K562 (cell line): Measurements from ENCODE around the gene SLX4IP. TPM values are rescaled to one million over a fixed set of nuclear protein-coding genes. Genes with fewer than 3 reads are reported as not detected.

Source experiments
- ATAC-seq: fragments of 200-7000 bp; cut with Tn5 transposase; 3 replicates; pipeline ENCODE4 v1.9.1; 2020; ENCODE audit warnings: moderate library complexity
- BruUV-seq: library from RNA; stranded (reverse); fragments of 400-500 nt; replicated peaks from 2 replicates; lab custom pipeline; 2021; lab: Mats Ljungman, UMichigan
- CTCF ChIA-PET: fragments of 300-600 bp; formaldehyde crosslinking; extraction: SDS; loops from one replicate; lab custom pipeline; 2021; ENCODE audit warnings: low intra/inter-chr PET ratio; lab: Yijun Ruan, JAX
- POLR2A ChIA-PET: fragments of 300-600, 350-650 bp; sonication (Branson Sonifier 250); formaldehyde crosslinking; extraction: SDS; loops from one replicate; lab custom pipeline; 2021; ENCODE audit warnings: antibody characterized with exemption, inconsistent platforms; lab: Yijun Ruan, JAX
- DNase-seq, 4 experiments: peaks; one replicate each; pipeline versions ENCODE4 v3.0.0 to v3.0.0-alpha.2; 2011 to 2018; ENCODE audit warnings: low spot score in 3 of 4, mixed read lengths in 3 of 4; ENCODE audit errors: extremely low read depth in 1 of 4
- FAIRE-seq: peaks from 2 replicates; lab custom pipeline; 2011; peaks lifted over from hg19 to GRCh38; lab: Jason Lieb, UNC
- H2AFZ ChIP-seq: 2 replicates; pipeline ENCODE4 v1.6.0; 2011; ENCODE audit warnings: low read depth, low read length, control low read depth, inconsistent platforms
- H3K27ac ChIP-seq: fragments of 200-600 bp; 3 replicates; pipeline ENCODE4 v1.8.0; 2011; ENCODE audit warnings: low read depth, mild to moderate bottlenecking, control low read depth, inconsistent platforms, low read length, moderate library complexity, mixed read lengths; ENCODE audit errors: extremely low read depth
- H3K27me3 ChIP-seq, 2 experiments: fragments of 300-600 bp in 1 of 2; 2 replicates in 1 of 2; 3 replicates in 1 of 2; pipeline versions ENCODE4 v1.6.0 to v1.8.0; 2011; ENCODE audit warnings: inconsistent platforms in 2 of 2, low read length in 2 of 2, mild to moderate bottlenecking in 1 of 2, mixed read lengths in 1 of 2, moderate library complexity in 1 of 2; ENCODE audit not compliant: control insufficient read depth in 2 of 2, insufficient read depth in 2 of 2
- H3K36me3 ChIP-seq: fragments of 300-600 bp; 3 replicates; pipeline ENCODE4 v1.8.0; 2011; ENCODE audit warnings: mild to moderate bottlenecking, low read length, inconsistent platforms; ENCODE audit not compliant: control insufficient read depth, insufficient read depth
- H3K4me1 ChIP-seq, 2 experiments: fragments of 200-600 bp in 1 of 2; replicated peaks in 1 of 2; 2 replicates in 1 of 2; 3 replicates in 1 of 2; pipeline versions ENCODE4 v1.5.1 to v1.8.0; 2011; ENCODE audit warnings: inconsistent platforms in 2 of 2, low read length in 2 of 2, mild to moderate bottlenecking in 1 of 2, mixed read lengths in 1 of 2, moderate library complexity in 1 of 2; ENCODE audit not compliant: control insufficient read depth in 2 of 2, insufficient read depth in 2 of 2
- H3K4me2 ChIP-seq: 2 replicates; pipeline ENCODE4 v1.6.1; 2011; ENCODE audit warnings: low read length, control low read depth, inconsistent platforms, mixed read lengths; ENCODE audit not compliant: insufficient read depth
- H3K4me3 ChIP-seq: fragments of 200-600 bp; sonication (generic), shearing (Covaris generic); 2 replicates; pipeline ENCODE4 v1.5.1; 2016; ENCODE audit warnings: control low read depth, inconsistent platforms
- H3K79me2 ChIP-seq: fragments of 200-600 bp; 3 replicates; pipeline ENCODE4 v1.8.0; 2011; ENCODE audit warnings: low read length, inconsistent platforms; ENCODE audit not compliant: control insufficient read depth, insufficient read depth
- H3K9ac ChIP-seq, 2 experiments: 2 replicates each; pipeline versions ENCODE4 v1.6.0 to v1.6.1; 2011; ENCODE audit warnings: low read depth in 2 of 2, low read length in 2 of 2, control low read depth in 1 of 2, inconsistent platforms in 1 of 2, mild to moderate bottlenecking in 1 of 2, mixed read lengths in 1 of 2; ENCODE audit not compliant: insufficient read depth in 1 of 2
- H3K9me1 ChIP-seq: one replicate; pipeline ENCODE4 v1.6.0; 2011; ENCODE audit warnings: inconsistent platforms, mild to moderate bottlenecking, low read length, moderate library complexity; ENCODE audit not compliant: control insufficient read depth, insufficient read depth
- H3K9me3 ChIP-seq: replicated peaks from 2 replicates; pipeline ENCODE4 v1.5.1; 2011; ENCODE audit warnings: low read depth, low read length, inconsistent platforms; ENCODE audit not compliant: control insufficient read depth, insufficient read depth
- H4K20me1 ChIP-seq: replicated peaks from 2 replicates; pipeline ENCODE4 v1.6.1; 2011; ENCODE audit warnings: low read length, inconsistent platforms, mixed read lengths; ENCODE audit not compliant: control insufficient read depth, insufficient read depth
- CBX1 ChIP-seq: sonication (generic); IDR thresholded peaks from 2 replicates; pipeline ENCODE4 v1.6.1; 2016; ENCODE audit warnings: antibody characterized with exemption, low read depth, mild to moderate bottlenecking
- CHD7 ChIP-seq: fragments of 200-600 bp; sonication (generic); IDR thresholded peaks from one replicate; pipeline ENCODE4 v1.6.1; 2012; ENCODE audit warnings: mild to moderate bottlenecking, low read depth, low read length, inconsistent platforms
- HNRNPLL ChIP-seq: fragments of 200-400 bp; formaldehyde crosslinking; IDR thresholded peaks from 2 replicates; pipeline ENCODE4 v1.6.1; 2017; ENCODE audit warnings: low read length, low read depth, mild to moderate bottlenecking; ENCODE audit not compliant: poor library complexity, severe bottlenecking
- IRF9 ChIP-seq: fragments of 450-650 bp; IDR thresholded peaks from 2 replicates; pipeline ENCODE4 v1.6.1; 2016; ENCODE audit warnings: missing biosample characterization, missing genetic modification characterization
- NFIC ChIP-seq: fragments of 450-650 bp; IDR thresholded peaks from 2 replicates; pipeline ENCODE4 v1.6.1; 2017; ENCODE audit warnings: mild to moderate bottlenecking, inconsistent platforms
- SRF ChIP-seq, 2 experiments: fragments of 250-450, 450-650 bp in 1 of 2; sonication (Bioruptor Pico) in 1 of 2; sonication (generic) in 1 of 2; formaldehyde crosslinking; IDR thresholded peaks; 2 replicates each; pipeline versions ENCODE4 v1.5.0 to v1.5.1; 2020 to 2022; ENCODE audit warnings: mild to moderate bottlenecking in 1 of 2, missing genetic modification reagents in 1 of 2
- ZNF449 ChIP-seq: fragments of 250-450 bp; sonication (Bioruptor Pico); IDR thresholded peaks from 2 replicates; pipeline ENCODE4 v1.8.0; 2022; ENCODE audit warnings: moderate library complexity, mild to moderate bottlenecking, inconsistent platforms
- WGBS: fragments of 100-300 bp; shearing (Covaris generic); methylation state at CpG from one replicate; pipeline ENCODE4 v1.1.6; 2016; ENCODE audit warnings: low coverage, mixed read lengths; ENCODE audit not compliant: insufficient coverage; ENCODE audit errors: missing lambda C conversion rate; 5-methylcytosine and 5-hydroxymethylcytosine counted together
- in situ Hi-C: fragments of 300-500 bp; cut with MboI; formaldehyde crosslinking; loops from 4 replicates; pipeline ENCODE4 v1.15.0; 2018; ENCODE audit warnings: inconsistent platforms, mixed read lengths
- intact Hi-C: fragments of 100-400 bp; cut with micrococcal nuclease; formaldehyde crosslinking; loops from 2 replicates; pipeline ENCODE4 v1.14.2; 2022
- polyA plus RNA-seq, 8 experiments: library from polyadenylated mRNA; depleted of rRNA in 4 of 8; stranded (reverse) in 5 of 8; unstranded in 3 of 8; fragments of >200 nt; fragmentation: Nextera tagmentation in 2 of 8; fragmentation: Illumina TruSeq in 1 of 8; extraction: Ambion mirVana in 2 of 8; extraction: Trizol in 1 of 8; gene quantifications; 2 replicates each; pipeline versions ENCODE4 v1.2.1 to v1.2.3, GENCODE V29; 2011 to 2014; ENCODE audit warnings: inconsistent platforms in 1 of 8, missing spikeins in 1 of 8
- total RNA-seq, 7 experiments: library from RNA; depleted of rRNA in 6 of 7; stranded (reverse); fragments of >200 nt in 6 of 7; fragmentation: Illumina TruSeq in 2 of 7; extraction: Trizol in 2 of 7; gene quantifications; 2 replicates each; pipeline versions ENCODE4 v1.2.1 to v1.2.3, GENCODE V29; 2011 to 2021; ENCODE audit warnings: low replicate concordance in 1 of 7

SLX4IP gene
- total and polyA plus RNA-seq, 9 of the 15 experiments (the other 6 are each of a cell fraction or from before 2014, with no cell fraction given), result 1.5 to 5.9 (median 3.5) TPM

GRCh38 chr20:10568032-10568431, 132.9 kb downstream of the SLX4IP start:
- no peak overlapping the region for H3K4me3 ChIP-seq
- ATAC-seq (no peak), DNase-seq (no peak), FAIRE-seq (no peak)
- no peaks in the 10 kb centered on the region for H3K9me3 ChIP-seq
- no peak overlapping the region for H3K4me2 ChIP-seq
- intact Hi-C loops (no loop called here), in situ Hi-C loops (no loop called here)
- ChIA-PET CTCF (no interaction called here), POLR2A (interaction anchor here (0.6 kb wide), 1 partner anchor 76 kb away, joined by 3 read pairs; no protein-coding TSS in a partner anchor)
- no peaks in the 10 kb centered on the region for H3K79me2 ChIP-seq
- H3K4me1 ChIP-seq, result no peaks in the 10 kb centered on the region
- H2AFZ ChIP-seq, result no peak overlapping the region
- no peaks in the 10 kb centered on the region for H3K27me3 ChIP-seq
- 67% methylated on average over 3 of the region's 3 CpGs for WGBS
- H3K36me3 ChIP-seq, result no peaks in the 10 kb centered on the region
- no peak overlapping the region for H3K9ac ChIP-seq
- H3K9me1 ChIP-seq, result no peaks in the 10 kb centered on the region
- no peaks in the 10 kb centered on the region for H4K20me1 ChIP-seq
- no peak overlapping the region for H3K27ac ChIP-seq
- no TSS peak for BruUV-seq
- no peak for TF ChIP-seq CBX1
- TF ChIP-seq IRF9 (tag), result no peak
- TF ChIP-seq NFIC, result no peak
- TF ChIP-seq SRF (CRISPR knock-in tag; IDR thresholded peaks at IDR 0.05), result no peak
- TF ChIP-seq CHD7, result no peak
- no peak for TF ChIP-seq ZNF449
- no peak for TF ChIP-seq HNRNPLL
